Stomach (tissue), 9 donors: ENCODE results near the gene SAP30L. TPM values are rescaled to one million over a fixed set of nuclear protein-coding genes. Genes with fewer than 3 reads are reported as not detected.
A peak's percentile ranks its signal among the peaks of the same experiment; 100 is the strongest.

Source experiments
- DNase-seq, 2 donors: peaks; one replicate each; pipeline versions ENCODE4 v3.0.0 to v3.0.0-alpha.2; 2013 to 2019
- H3K27ac ChIP-seq, 5 donors: fragments of 200-600 bp in 4 of 5; sonication (generic) in 4 of 5; one replicate each; pipeline ENCODE4 v1.5.1; 2013 to 2019; ENCODE audit warnings: mild to moderate bottlenecking in 1 of 5, moderate library complexity in 1 of 5
- H3K27me3 ChIP-seq, 3 donors: fragments of 200-600 bp; sonication (generic); one replicate each; pipeline ENCODE4 v1.5.1; 2017 to 2019; ENCODE audit warnings: mixed run types in 1 of 3
- H3K36me3 ChIP-seq, 4 donors: fragments of 200-600 bp; sonication (generic); 1 replicate in 3 of 4; 2 replicates in 1 of 4; pipeline ENCODE4 v1.5.1; 2016 to 2019
- H3K4me1 ChIP-seq, 4 donors: fragments of 200-600 bp; sonication (generic); one replicate each; pipeline ENCODE4 v1.5.1; 2016 to 2019
- H3K4me3 ChIP-seq, 4 donors: fragments of 200-600 bp; sonication (generic) in 3 of 4; one replicate each; pipeline ENCODE4 v1.5.1; 2016 to 2019; ENCODE audit warnings: mild to moderate bottlenecking in 1 of 4
- H3K9me3 ChIP-seq, 4 donors: fragments of 200-600 bp; sonication (generic); one replicate each; pipeline ENCODE4 v1.5.1; 2016 to 2019
- CTCF ChIP-seq, 7 experiments: fragments of 450-650 bp in 4 of 7; fragments of 200-600 bp in 3 of 7; sonication (generic) in 3 of 7; IDR thresholded peaks; one replicate each; pipeline ENCODE4 v1.5.1; 2016 to 2019; ENCODE audit warnings: antibody characterized with exemption in 7 of 7, control low read depth in 2 of 7, mild to moderate bottlenecking in 1 of 7
- EP300 ChIP-seq: sonication (generic); formaldehyde crosslinking; IDR thresholded peaks from one replicate; pipeline ENCODE4 v1.6.1; 2017; ENCODE audit warnings: antibody characterized with exemption
- POLR2A ChIP-seq, 4 donors: fragments of 450-650 bp; IDR thresholded peaks; one replicate each; pipeline ENCODE4 v1.6.1; 2016; ENCODE audit warnings: antibody characterized with exemption in 4 of 4, control low read depth in 2 of 4, mild to moderate bottlenecking in 1 of 4, moderate library complexity in 1 of 4
- POLR2AphosphoS5 ChIP-seq, 3 donors: sonication (generic); formaldehyde crosslinking; IDR thresholded peaks; one replicate each; pipeline ENCODE4 v1.6.1; 2016; ENCODE audit warnings: antibody characterized with exemption in 3 of 3
- WGBS, 5 donors: extraction: QIAGEN DNeasy Blood & Tissue Kit in 3 of 5; methylation state at CpG; one replicate each; pipeline versions ENCODE4 v1.1.5 to v1.1.7; 2013 to 2018; 5-methylcytosine and 5-hydroxymethylcytosine counted together
- intact Hi-C: fragments of 100-400 bp; cut with DNase I; formaldehyde crosslinking; loops from one replicate; pipeline ENCODE4 v1.15.1; 2023; ENCODE audit warnings: low total_unique reads
- polyA plus RNA-seq, 3 donors: library from polyadenylated mRNA; stranded (reverse); fragments of 200-250 nt; gene quantifications; one replicate each; pipeline ENCODE4 v1.2.3, GENCODE V29; 2013
- total RNA-seq, 5 donors: library from RNA; depleted of rRNA; stranded (reverse); fragments of >200 nt; gene quantifications; one replicate each; pipeline versions ENCODE4 v1.1.0 to v1.2.3, GENCODE V29; 2014 to 2016
- donor health status: healthy with polysubstance abuse.
- donor health status: Bipolar disorder and iron deficiency.
- donor health status: healthy.

SAP30L gene
- total and polyA plus RNA-seq, 8 donors, result 13.9 to 51.0 (median 21.4) TPM

GRCh38 chr5:154482528-154483449, 37.0 kb downstream of the SAP30L start:
- TF ChIP-seq POLR2AphosphoS5 (IDR thresholded peaks at IDR 0.05) (no peak), EP300 (no peak), CTCF (IDR thresholded peaks at IDR 0.05) (no peak), POLR2A (IDR thresholded peaks at IDR 0.05) (no peak)
- Histone ChIP-seq H3K27me3 (peaks cover 44 to 100% (median 100%) of the 10 kb centered on the region in 3 donors), H3K4me1 (peaks cover 15 to 47% (median 33%) of the 10 kb centered on the region in 4 donors), H3K27ac (no peak overlapping the region), H3K36me3 (no peaks in the 10 kb centered on the region), H3K9me3 (no peaks in the 10 kb centered on the region), H3K4me3 (no peak overlapping the region)
- 6 to 11% (median 7%) methylated on average over 24 to 49 of the region's 49 CpGs for WGBS, 5 donors
- intact Hi-C loops, result no loop called here
- DNase-seq, result peak in 1 of 2 donors; percentile 38

- Histone ChIP-seq H3K27ac (no peak overlapping the region), H3K9me3 (no peaks in the 10 kb centered on the region), H3K4me3 (no peak overlapping the region), H3K36me3 (no peaks in the 10 kb centered on the region), H3K27me3 (peaks cover 33 to 100% (median 95%) of the 10 kb centered on the region in 3 donors), H3K4me1 (peaks cover 5 to 37% (median 22%) of the 10 kb centered on the region in 4 donors)
- WGBS, 5 donors, result 6 to 12% (median 8%) methylated on average over 34 of the region's 34 CpGs
- intact Hi-C loops, result no loop called here
- no peak for DNase-seq
- TF ChIP-seq EP300 (no peak), POLR2AphosphoS5 (IDR thresholded peaks at IDR 0.05) (no peak), POLR2A (IDR thresholded peaks at IDR 0.05) (no peak), CTCF (IDR thresholded peaks at IDR 0.05) (no peak)
Observed at GRCh38 chr5:154483654-154484392, 38.0 kb downstream of the SAP30L start.

- Histone ChIP-seq H3K4me3 (no peak overlapping the region), H3K9me3 (no peaks in the 10 kb centered on the region), H3K27me3 (peaks cover 29 to 100% (median 87%) of the 10 kb centered on the region in 3 donors), H3K27ac (no peak overlapping the region), H3K4me1 (peaks cover 0 to 30% (median 15%) of the 10 kb centered on the region in 4 donors), H3K36me3 (no peaks in the 10 kb centered on the region)
- 6 to 10% (median 8%) methylated on average over 15 of the region's 15 CpGs for WGBS, 5 donors
- TF ChIP-seq POLR2A (IDR thresholded peaks at IDR 0.05) (no peak), POLR2AphosphoS5 (IDR thresholded peaks at IDR 0.05) (no peak), CTCF (IDR thresholded peaks at IDR 0.05) (no peak)
- DNase-seq, result no peak
- intact Hi-C loops, result no loop called here
Observed at GRCh38 chr5:154484393-154485095, 38.7 kb downstream of the SAP30L start.

- intact Hi-C loops, result no loop called here
- Histone ChIP-seq H3K27ac (no peak overlapping the region), H3K36me3 (no peaks in the 10 kb centered on the region), H3K27me3 (peaks cover 29 to 100% (median 82%) of the 10 kb centered on the region in 3 donors), H3K4me1 (peaks cover 0 to 24% (median 12%) of the 10 kb centered on the region in 4 donors), H3K9me3 (no peaks in the 10 kb centered on the region), H3K4me3 (no peak overlapping the region)
- TF ChIP-seq EP300 (no peak), POLR2A (IDR thresholded peaks at IDR 0.05) (no peak), POLR2AphosphoS5 (IDR thresholded peaks at IDR 0.05) (no peak), CTCF (IDR thresholded peaks at IDR 0.05) (no peak)
- DNase-seq, result no peak
- WGBS, 5 donors, result 6 to 9% (median 7%) methylated on average over 2 of the region's 2 CpGs
Observed at GRCh38 chr5:154485096-154485491, 39.3 kb downstream of the SAP30L start.
